ENCODE data around the gene FHIP2A.
"Not testable (repeated sequence)": the region's sequence is repeated elsewhere in the genome, so short reads cannot be mapped to it uniquely, and the experiment has no call there.

The FHIP2A gene

DNA sequence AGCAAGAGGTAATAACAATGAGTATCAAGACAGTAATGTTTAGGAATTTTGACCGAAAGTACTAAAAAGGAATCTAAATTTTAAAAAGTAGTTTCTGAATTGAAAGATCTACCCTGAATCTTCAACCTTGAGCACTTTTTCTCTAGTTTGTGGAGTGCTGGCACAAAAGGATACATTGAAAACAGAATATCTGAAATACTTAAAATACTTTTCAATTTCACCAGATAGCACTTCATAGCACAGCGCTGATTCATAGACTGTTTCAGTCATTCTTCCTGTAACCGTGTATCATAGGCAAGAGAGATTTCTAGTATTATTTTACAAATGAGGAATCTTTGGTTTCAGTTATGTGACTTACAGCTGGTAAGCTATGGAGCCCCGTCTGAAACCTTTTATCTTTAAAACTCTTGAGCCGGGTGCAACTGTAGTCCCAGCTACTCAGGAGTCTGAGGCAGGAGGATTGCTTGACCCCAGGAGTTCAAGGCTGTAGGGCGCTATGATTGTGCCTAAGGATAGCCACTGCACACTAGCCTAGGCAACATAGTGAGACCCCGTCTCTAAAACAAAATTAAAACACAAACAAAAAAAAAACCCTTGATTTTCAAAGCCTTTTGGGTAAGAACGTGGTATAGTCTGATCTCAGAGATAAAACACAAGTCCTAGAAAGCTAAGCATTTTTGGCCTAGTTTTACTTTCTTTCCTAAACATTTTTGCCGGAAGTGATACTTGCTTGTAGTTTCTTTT lies 35.1 kb downstream of the FHIP2A start:
- DNase-seq (ENCODE audit: low read depth in 2 of 3, low spot score in 2 of 3): no peak

- not testable (repeated sequence) for DNase-seq (ENCODE audit: low read depth in 2 of 3, low spot score in 2 of 3)
Observed at GRCh38 chr10:114857288-114857565, 35.6 kb downstream of the FHIP2A start.

GRCh38 chr10:114857922-114858629 lies 36.5 kb downstream of the FHIP2A start:
- no peak for DNase-seq (ENCODE audit: low read depth in 2 of 3, low spot score in 2 of 3)

- no peak for DNase-seq (ENCODE audit: low read depth in 2 of 3, low spot score in 2 of 3)
Observed at GRCh38 chr10:114859222-114859621, 37.6 kb downstream of the FHIP2A start.

DNA sequence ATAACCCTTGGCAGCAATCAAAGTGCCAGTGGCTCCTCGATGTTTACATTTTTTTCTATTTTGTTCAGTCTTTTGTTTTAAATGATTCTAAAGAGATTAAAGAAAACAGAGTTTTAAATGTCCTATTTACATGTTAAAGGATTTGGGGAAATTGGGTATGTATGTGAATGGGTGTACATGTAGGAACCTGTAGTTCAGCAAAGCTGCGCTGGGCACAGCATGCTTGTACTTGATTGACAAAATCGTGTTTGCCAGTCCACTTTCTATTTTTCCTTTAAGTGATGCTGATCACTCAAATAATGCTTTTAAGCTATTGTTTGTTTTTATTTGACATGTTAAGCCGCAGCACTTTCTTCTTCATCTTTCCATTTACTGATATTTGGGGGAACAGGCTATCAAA lies 40.9 kb downstream of the FHIP2A start:
- no peak for DNase-seq (ENCODE audit: low read depth in 2 of 3, low spot score in 2 of 3)

- DNase-seq (ENCODE audit: low read depth in 2 of 3, low spot score in 2 of 3): no peak
Observed at GRCh38 chr10:114867365-114867764, 45.8 kb downstream of the FHIP2A start.

DNA sequence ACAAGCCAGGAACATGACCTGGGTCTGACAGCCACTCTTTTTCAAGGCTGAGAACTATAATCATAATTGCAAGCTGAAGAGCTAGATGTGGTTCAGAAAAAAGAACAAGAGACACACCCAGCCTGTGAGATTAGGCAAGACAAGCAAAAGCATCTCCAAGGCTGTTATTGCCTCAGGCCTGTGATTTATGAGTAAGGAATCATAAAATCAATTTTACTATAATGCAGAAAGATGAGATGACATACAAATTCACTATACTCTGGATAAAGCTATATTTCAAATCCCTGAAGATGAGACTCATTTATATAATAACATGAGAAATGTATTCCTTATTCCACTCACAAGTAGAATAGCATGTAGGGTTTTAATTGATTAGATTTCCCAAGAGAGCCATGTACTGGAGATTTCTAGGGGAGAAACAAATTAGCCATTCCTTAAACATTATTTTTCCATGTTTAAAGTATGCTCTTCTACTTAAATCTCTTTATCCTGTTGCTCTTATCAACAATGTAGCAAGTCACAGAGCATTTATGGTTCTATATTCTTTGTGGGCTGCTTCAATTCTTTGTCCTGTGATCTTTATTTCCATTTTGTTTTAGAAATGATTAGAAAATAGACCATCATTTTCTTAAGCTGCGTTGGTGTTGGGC lies 47.4 kb downstream of the FHIP2A start:
- DNase-seq (ENCODE audit: low read depth in 2 of 3, low spot score in 2 of 3): no peak

DNA sequence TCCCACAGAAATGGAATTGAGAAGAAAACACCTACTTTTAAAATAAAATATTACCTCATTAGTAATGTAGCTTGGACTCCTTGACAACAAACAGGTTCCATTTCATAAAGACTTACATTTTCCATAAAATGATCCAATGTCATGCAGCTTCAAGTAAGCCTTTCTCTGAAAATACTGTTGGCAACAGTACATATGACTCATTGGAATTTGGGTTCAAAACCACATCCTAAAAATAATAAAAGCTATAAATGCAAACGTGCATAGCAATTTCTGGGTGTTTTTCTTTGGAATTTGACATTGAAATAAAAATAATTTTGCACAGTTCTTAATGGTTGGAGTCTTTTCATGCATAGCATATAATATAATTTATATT lies 47.9 kb downstream of the FHIP2A start:
- no peak for DNase-seq (ENCODE audit: low read depth in 2 of 3, low spot score in 2 of 3)

DNA sequence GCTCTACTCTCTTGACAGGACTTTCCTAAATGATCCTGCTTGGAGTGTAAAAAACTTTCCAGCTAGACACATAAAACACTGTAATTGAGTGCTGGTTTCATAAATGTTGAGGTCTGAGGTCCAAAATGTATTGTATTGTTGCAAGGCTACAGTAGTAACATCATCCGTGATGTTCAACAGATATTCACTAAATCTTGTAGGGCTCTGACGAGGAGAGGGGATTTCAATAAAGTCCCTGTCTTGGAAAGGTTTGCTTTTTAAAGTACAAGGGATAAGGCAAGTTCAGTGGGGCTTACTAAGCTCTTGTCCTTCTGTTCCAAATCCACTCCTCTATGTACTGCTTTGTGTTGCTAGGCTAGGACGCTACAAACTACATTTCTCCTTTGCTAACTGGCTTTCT lies 48.9 kb downstream of the FHIP2A start:
- no peak for DNase-seq (ENCODE audit: low read depth in 2 of 3, low spot score in 2 of 3)

GRCh38 chr10:114871379-114871778 lies 49.8 kb downstream of the FHIP2A start:
- no peak for DNase-seq (ENCODE audit: low read depth in 2 of 3, low spot score in 2 of 3)

All from activated CD8-positive, alpha-beta memory T cell treated with anti-CD3 and anti-CD28 coated beads for 48 hours (primary cell).